ENCODE results near the gene ODC1. TPM values are rescaled to one million over a fixed set of nuclear protein-coding genes. Genes with fewer than 3 reads are reported as not detected.

The ODC1 gene
- total RNA-seq, 1 experiment from 2014 or later, result 277 TPM

DNA sequence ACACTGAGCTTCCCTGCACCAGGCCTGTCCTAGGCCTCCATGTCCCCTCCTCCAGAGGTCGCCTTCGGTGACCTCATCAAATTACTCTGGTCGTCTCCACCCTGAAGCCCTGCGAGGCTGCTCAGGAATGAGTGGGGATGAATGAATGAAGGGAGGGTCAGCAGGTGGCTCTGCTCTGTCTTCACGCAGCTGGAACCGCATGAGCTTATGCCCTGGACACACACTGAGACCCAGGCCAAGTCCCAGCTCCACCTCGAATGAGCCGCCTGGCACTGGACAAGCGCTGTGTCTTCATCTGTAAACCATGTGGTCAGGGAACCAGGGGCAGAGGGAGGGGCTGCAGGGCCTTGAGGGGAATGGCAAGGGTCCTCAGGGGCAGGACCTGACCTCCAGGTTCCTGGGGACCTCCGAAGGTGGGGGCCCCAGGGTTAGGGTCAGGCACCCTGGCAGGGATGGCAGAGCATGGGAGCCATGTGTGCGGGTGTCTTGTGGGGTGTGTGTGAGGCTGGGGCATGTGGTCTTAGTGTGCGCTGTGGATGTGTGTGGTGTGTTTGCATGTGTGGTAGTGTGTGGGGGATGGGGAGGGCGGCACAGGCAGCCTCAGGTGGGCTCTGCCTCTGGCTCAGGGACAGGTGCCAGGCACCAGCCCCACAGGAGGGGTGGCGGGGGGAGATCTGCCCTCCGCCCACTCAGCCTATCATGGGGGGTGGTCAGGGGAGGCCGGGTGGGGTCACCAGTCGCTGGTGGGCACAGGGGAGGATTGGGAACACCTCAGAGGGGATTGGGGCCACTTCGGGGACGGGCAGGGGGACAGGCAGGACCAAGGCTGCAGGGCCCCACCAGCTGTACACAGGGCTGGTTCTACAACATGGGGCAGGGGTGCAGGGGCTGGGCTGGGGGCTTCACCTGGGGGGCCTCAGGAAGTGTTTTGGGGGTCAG lies 13.9 kb downstream of the ODC1 start:
- no peak overlapping the region for H3K4me3 ChIP-seq (ENCODE audit: low read depth, low read length)
- ChIA-PET POLR2A (interaction anchor here (0.9 to 2.0 kb wide), 4 partner anchors 13 to 309 kb away, joined by 3 to 15 read pairs (median 6); partner anchors contain the start of gene ODC1), CTCF (interaction anchor here (0.5 to 5.2 kb wide), 45 partner anchors 8 to 664 kb away, joined by 3 to 69 read pairs (median 5); partner anchors contain the start of genes CYS1, HPCAL1, ODC1 and RRM2)
- Mint-ChIP-seq H3K27ac (ENCODE audit: unreplicated experiment) (peak overlapping the region; percentile 19), H3K36me3 (ENCODE audit: insufficient read depth, unreplicated experiment) (peaks cover 14% of the 10 kb centered on the region), H3K9me3 (ENCODE audit: unreplicated experiment) (no peaks in the 10 kb centered on the region), H3K4me3 (ENCODE audit: unreplicated experiment) (peak overlapping the region; percentile 26), H3K27me3 (ENCODE audit: insufficient read depth, unreplicated experiment) (no peaks in the 10 kb centered on the region), H3K4me1 (ENCODE audit: low read depth, unreplicated experiment) (peaks cover 8% of the 10 kb centered on the region)
- TF ChIP-seq, protein P1, sequence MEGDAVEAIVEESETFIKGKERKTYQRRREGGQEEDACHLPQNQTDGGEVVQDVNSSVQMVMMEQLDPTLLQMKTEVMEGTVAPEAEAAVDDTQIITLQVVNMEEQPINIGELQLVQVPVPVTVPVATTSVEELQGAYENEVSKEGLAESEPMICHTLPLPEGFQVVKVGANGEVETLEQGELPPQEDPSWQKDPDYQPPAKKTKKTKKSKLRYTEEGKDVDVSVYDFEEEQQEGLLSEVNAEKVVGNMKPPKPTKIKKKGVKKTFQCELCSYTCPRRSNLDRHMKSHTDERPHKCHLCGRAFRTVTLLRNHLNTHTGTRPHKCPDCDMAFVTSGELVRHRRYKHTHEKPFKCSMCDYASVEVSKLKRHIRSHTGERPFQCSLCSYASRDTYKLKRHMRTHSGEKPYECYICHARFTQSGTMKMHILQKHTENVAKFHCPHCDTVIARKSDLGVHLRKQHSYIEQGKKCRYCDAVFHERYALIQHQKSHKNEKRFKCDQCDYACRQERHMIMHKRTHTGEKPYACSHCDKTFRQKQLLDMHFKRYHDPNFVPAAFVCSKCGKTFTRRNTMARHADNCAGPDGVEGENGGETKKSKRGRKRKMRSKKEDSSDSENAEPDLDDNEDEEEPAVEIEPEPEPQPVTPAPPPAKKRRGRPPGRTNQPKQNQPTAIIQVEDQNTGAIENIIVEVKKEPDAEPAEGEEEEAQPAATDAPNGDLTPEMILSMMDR (IDR thresholded peaks at IDR 0.05; ENCODE audit: insufficient read depth in 1 of 2, low read depth in 1 of 2, low read length in 1 of 2, severe bottlenecking in 1 of 2, unreplicated experiment in 1 of 2), result no peak
- intact Hi-C loops (cut with micrococcal nuclease; ENCODE audit: unreplicated experiment), result loop anchor here (10.0 kb wide), 2 partner anchors 159 to 619 kb away; no protein-coding TSS in a partner anchor
- no peaks in the 10 kb centered on the region for H3K27me3 ChIP-seq (replicated peaks; ENCODE audit: control insufficient read depth, insufficient read depth, low read length)
- H3K4me1 ChIP-seq, result peaks cover 18% of the 10 kb centered on the region
- peak; percentile 37 to 63 for DNase-seq
- no peaks in the 10 kb centered on the region; the same call in 1 of the 2 replicates for H3K36me3 ChIP-seq (ENCODE audit: control insufficient read depth, insufficient read depth, low read length)
- no TSS peak for BruUV-seq (replicated peaks)
- no peaks in the 10 kb centered on the region for H3K9me3 ChIP-seq

DNA sequence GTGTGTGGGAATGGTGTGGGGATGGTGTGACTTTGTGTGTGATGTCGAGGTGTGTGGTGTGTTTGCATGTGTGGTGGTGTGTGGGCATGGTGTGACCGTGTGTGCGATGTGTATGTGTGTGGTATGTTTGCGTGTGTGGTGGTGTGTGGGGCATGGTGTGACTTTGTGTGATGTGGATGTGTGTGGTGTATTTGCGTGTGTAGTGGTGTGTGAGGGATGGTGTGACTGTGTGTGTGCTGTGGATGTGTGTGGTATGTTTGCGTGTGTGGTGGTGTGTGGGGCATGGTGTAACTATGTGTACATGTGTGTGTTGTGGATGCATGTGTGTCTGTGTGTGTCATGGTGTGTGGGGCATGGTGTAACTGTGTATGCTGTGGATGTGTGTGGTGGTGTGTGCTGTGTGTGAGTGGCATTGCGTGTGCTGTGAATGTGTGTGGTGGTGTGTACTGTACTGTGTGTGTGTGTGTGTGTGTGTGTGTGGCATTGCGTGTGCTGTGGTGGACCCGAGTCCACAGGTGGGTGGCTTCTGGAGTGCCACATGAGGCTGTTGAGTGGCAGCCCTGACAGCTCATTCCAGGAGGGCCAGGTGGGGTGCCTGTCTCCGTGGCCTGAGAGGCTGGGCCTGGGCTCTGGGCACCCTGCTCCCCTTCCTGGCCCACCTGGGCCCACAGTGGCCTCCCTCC lies 14.7 kb downstream of the ODC1 start:
- ChIA-PET CTCF (interaction anchor here (1.1 to 5.2 kb wide), 6 partner anchors 15 to 361 kb away, joined by 3 to 69 read pairs (median 35); partner anchors contain the start of gene RRM2), POLR2A (interaction anchor here (2.0 kb wide), 1 partner anchor 25 kb away, joined by 8 read pairs; no protein-coding TSS in a partner anchor)
- TF ChIP-seq, protein P1 (IDR thresholded peaks at IDR 0.05; ENCODE audit: insufficient read depth in 1 of 2, low read depth in 1 of 2, low read length in 1 of 2, severe bottlenecking in 1 of 2, unreplicated experiment in 1 of 2), result no peak
- no peak for DNase-seq
- H3K4me3 Mint-ChIP-seq (ENCODE audit: unreplicated experiment), result peak overlapping the region; percentile 1
- H3K9me3 Mint-ChIP-seq (ENCODE audit: unreplicated experiment), result no peaks in the 10 kb centered on the region
- BruUV-seq (replicated peaks), result no TSS peak
- no peaks in the 10 kb centered on the region for H3K27me3 Mint-ChIP-seq (ENCODE audit: insufficient read depth, unreplicated experiment)
- Histone ChIP-seq H3K27me3 (replicated peaks; ENCODE audit: control insufficient read depth, insufficient read depth, low read length) (no peaks in the 10 kb centered on the region), H3K9me3 (no peaks in the 10 kb centered on the region), H3K4me1 (peaks cover 18% of the 10 kb centered on the region), H3K36me3 (ENCODE audit: control insufficient read depth, insufficient read depth, low read length) (no peaks in the 10 kb centered on the region; the same call in 1 of the 2 replicates), H3K4me3 (ENCODE audit: low read depth, low read length) (peak overlapping the region; percentile 12)
- intact Hi-C loops (cut with micrococcal nuclease; ENCODE audit: unreplicated experiment), result loop anchor here (10.0 kb wide), 2 partner anchors 159 to 619 kb away; no protein-coding TSS in a partner anchor
- peaks cover 8% of the 10 kb centered on the region for H3K4me1 Mint-ChIP-seq (ENCODE audit: low read depth, unreplicated experiment)
- H3K36me3 Mint-ChIP-seq (ENCODE audit: insufficient read depth, unreplicated experiment), result peaks cover 9% of the 10 kb centered on the region
- no peak overlapping the region for H3K27ac Mint-ChIP-seq (ENCODE audit: unreplicated experiment)
